Measurements from ENCODE around the gene NCKAP5. TPM values are rescaled to one million over a fixed set of nuclear protein-coding genes. Genes with fewer than 3 reads are reported as not detected.

NCKAP5 gene
- total RNA-seq, 1 experiment from 2014 or later: not detected

- H3K36me3 Mint-ChIP-seq (ENCODE audit: insufficient read depth, unreplicated experiment): no peaks in the 10 kb centered on the region
- no peak for DNase-seq (ENCODE audit: unreplicated experiment)
- POLR2A ChIA-PET: no interaction called here
- intact Hi-C loops (cut with micrococcal nuclease): no loop called here
- no peak overlapping the region for H3K4me3 Mint-ChIP-seq (ENCODE audit: unreplicated experiment)
- no peaks in the 10 kb centered on the region for H3K4me1 Mint-ChIP-seq (ENCODE audit: insufficient read depth, unreplicated experiment)
- H3K27me3 Mint-ChIP-seq (ENCODE audit: insufficient read depth, unreplicated experiment): no peaks in the 10 kb centered on the region
- CTCF ChIA-PET: no interaction called here
- H3K9me3 Mint-ChIP-seq (ENCODE audit: unreplicated experiment): peaks cover 18% of the 10 kb centered on the region
- no peak overlapping the region for H3K27ac Mint-ChIP-seq (ENCODE audit: low read depth, unreplicated experiment)
- TF ChIP-seq CTCF (IDR thresholded peaks at IDR 0.05; ENCODE audit: unreplicated experiment): no peak
- BruUV-seq (replicated peaks): no TSS peak
Measured at GRCh38 chr2:133072837-133073694, 495.2 kb downstream of the NCKAP5 start.

- CTCF ChIA-PET: no interaction called here
Measured at GRCh38 chr2:133063775-133064174, 504.5 kb downstream of the NCKAP5 start.

GRCh38 chr2:133062931-133063665 lies 505.2 kb downstream of the NCKAP5 start:
- no TSS peak for BruUV-seq (replicated peaks)
- H3K4me1 Mint-ChIP-seq (ENCODE audit: insufficient read depth, unreplicated experiment): no peaks in the 10 kb centered on the region

More at GRCh38 chr2:133063775-133064174, 504.5 kb downstream of the NCKAP5 start:
- POLR2A ChIA-PET: no interaction called here
- peak; percentile 38 for DNase-seq (ENCODE audit: unreplicated experiment)
- intact Hi-C loops (cut with micrococcal nuclease): no loop called here
- TF ChIP-seq CTCF (IDR thresholded peaks at IDR 0.05; ENCODE audit: unreplicated experiment): no peak
- peaks cover 21% of the 10 kb centered on the region for H3K9me3 Mint-ChIP-seq (ENCODE audit: unreplicated experiment)
- no peak overlapping the region for H3K27ac Mint-ChIP-seq (ENCODE audit: low read depth, unreplicated experiment)
- no peaks in the 10 kb centered on the region for H3K36me3 Mint-ChIP-seq (ENCODE audit: insufficient read depth, unreplicated experiment)
- H3K4me3 Mint-ChIP-seq (ENCODE audit: unreplicated experiment): no peak overlapping the region
- no TSS peak for BruUV-seq (replicated peaks)
- no peaks in the 10 kb centered on the region for H3K27me3 Mint-ChIP-seq (ENCODE audit: insufficient read depth, unreplicated experiment)
- no peaks in the 10 kb centered on the region for H3K4me1 Mint-ChIP-seq (ENCODE audit: insufficient read depth, unreplicated experiment)

More at GRCh38 chr2:133062931-133063665, 505.2 kb downstream of the NCKAP5 start:
- H3K9me3 Mint-ChIP-seq (ENCODE audit: unreplicated experiment): peaks cover 21% of the 10 kb centered on the region
- no peaks in the 10 kb centered on the region for H3K27me3 Mint-ChIP-seq (ENCODE audit: insufficient read depth, unreplicated experiment)
- H3K36me3 Mint-ChIP-seq (ENCODE audit: insufficient read depth, unreplicated experiment): no peaks in the 10 kb centered on the region
- intact Hi-C loops (cut with micrococcal nuclease): no loop called here
- ChIA-PET CTCF (interaction anchor here (0.6 kb wide), 2 partner anchors 514 to 943 kb away, joined by 3 to 4 read pairs; no protein-coding TSS in a partner anchor), POLR2A (no interaction called here)
- TF ChIP-seq CTCF (IDR thresholded peaks at IDR 0.05; ENCODE audit: unreplicated experiment): no peak
- no peak for DNase-seq (ENCODE audit: unreplicated experiment)
- H3K4me3 Mint-ChIP-seq (ENCODE audit: unreplicated experiment): no peak overlapping the region
- H3K27ac Mint-ChIP-seq (ENCODE audit: low read depth, unreplicated experiment): no peak overlapping the region

Data from MCF 10A (cell line).